ENCODE measurements around the gene GPR108.

The GPR108 gene

DNA sequence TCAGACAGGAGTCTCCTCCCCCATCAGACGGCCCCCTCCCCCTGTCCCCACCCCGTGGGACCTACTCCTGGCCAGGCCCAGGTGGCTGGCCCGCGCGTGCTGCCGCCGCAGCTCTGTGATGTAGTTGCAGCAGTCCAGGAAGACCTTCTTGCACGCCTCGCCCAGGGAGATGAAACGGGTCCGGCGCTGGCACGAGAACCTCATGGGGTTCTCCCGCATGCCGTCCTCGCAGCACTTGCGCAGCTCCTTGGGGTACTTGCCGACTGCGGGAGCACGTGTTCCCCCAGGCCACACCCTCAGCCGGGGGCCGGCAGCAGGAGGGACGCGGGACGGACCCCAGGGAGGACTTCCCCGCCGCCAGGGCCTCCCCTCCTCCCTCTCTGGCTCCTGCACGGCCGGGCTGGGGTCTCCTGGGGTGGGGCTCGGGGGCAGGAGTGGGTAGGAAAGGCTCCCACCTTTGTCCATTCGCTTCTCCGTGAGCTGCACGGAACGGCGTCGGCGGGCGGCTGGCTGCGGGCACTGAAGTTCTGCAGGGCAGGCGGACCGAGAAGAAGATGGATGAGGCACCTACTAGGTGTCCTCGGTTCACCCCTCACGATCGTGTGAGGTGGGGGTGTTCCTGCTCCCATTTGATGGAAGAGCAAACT, 30.2 kb downstream of the GPR108 start:
- DNase-seq (ENCODE audit: low spot score): no peak

DNA sequence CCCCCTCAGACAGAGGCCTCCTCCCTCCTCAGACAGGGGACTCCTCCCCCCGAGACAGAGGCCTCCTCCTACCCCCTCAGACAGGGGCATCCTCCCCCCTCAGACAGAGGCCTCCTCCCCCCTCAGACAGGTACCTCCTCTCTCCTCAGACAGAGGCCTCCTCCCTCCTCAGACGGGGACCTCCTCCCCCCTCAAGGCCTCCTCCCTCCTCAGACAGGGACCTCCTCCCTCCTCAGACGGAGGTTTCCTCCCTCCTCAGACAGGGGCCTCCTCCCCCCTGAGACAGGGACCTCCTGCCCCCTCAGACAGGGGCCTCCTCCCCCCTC, 30.8 kb downstream of the GPR108 start:
- DNase-seq (ENCODE audit: low spot score): no peak

DNA sequence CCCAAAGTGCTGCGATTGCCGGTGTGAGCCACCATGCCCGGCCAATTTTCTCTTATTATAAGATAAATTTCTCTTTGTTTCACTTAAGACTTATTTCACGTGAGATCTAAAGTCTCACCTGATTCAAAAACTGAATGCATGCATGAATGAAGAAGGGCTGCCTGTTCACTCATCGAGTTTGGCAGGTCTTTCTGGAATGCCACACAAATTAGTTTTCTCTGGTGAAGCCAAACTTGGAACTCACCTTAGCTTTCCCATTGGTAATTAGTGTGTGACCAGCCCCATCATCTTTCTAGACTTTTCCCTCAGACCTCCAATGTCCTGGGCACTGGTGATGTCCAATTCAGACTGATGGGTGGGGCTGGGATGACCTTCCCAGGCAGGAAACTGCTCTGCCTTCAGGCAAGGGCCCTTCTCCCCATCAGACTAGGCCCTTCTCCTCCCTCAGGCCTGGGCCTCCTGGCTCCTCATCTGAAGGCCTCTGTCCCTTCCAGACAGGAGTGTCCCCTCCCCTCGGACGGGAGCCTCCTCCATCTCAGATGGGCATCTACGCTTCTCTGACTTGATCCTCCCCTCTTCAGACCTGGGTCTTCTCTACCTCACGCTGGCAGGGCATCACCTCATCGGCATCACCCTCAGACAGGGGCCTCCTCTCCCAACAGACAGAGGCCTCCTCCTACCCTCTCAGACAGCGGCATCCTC, 31.3 kb downstream of the GPR108 start:
- DNase-seq (ENCODE audit: low spot score): no peak

DNA sequence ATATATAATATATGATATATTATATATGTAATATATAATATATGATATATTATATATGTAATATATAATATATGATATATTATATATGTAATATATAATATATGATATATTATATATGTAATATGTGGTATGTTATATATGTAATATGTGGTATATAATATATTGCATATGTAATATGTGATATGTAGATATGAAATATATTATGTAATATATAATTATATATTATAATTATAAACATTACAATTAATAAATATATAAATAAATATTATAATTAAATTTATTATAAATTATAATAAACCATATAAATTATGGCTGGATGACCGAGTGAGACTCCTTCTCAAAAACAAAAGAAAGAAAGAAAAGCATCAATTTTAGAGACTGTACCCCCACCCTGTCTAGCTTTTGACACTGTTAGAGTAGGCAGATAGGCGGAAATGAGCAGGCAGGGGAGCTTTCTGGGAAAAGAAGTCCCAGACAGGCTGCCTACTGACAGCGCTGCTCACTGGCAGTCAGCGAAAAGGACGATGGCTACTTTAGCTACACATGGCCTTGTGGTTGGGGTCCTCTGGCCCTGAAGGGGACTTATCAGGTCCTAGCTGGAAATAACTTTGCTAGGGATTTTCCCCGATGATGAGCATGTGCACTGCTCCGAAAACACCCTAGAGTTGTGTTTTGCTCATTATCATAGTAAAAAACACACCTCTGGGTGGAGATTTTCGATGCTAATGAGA, 36.6 kb downstream of the GPR108 start:
- no peak for DNase-seq (ENCODE audit: low spot score)

DNA sequence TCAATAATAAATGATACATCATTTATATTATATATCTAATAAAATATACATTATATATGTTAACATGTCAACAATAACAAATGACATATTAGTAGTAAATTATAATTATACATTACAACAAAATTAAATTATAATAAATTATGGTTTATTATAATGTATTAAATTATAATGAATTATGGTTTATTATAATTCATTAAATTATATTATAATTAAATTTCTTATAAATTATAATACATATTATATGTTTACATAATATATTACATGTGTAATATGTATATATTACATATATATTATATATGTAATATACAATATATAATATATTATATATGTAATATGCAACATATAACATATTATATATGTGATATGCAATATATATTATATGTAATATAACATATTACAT, 37.4 kb downstream of the GPR108 start:
- DNase-seq (ENCODE audit: low spot score): no peak

DNA sequence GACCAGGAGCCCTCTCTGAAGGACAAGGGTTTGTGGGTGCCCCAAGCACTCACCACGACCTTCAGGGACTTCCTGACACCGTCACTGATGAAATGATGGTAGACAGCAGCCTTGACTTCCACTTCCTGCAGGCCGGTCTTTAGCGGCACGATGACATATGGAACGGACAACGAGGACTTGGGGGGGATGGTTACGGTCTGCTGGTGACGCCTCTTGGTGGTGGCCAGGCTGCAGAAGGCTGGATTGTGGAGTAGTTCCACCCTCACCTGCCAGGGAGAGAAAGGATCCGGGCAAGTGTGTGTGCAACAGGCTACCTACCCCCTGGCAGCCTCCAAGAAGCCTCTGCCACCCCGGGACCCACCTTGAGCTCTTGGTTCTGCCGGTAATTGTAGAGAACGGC, 40.1 kb downstream of the GPR108 start:
- DNase-seq (ENCODE audit: low spot score): no peak

DNA sequence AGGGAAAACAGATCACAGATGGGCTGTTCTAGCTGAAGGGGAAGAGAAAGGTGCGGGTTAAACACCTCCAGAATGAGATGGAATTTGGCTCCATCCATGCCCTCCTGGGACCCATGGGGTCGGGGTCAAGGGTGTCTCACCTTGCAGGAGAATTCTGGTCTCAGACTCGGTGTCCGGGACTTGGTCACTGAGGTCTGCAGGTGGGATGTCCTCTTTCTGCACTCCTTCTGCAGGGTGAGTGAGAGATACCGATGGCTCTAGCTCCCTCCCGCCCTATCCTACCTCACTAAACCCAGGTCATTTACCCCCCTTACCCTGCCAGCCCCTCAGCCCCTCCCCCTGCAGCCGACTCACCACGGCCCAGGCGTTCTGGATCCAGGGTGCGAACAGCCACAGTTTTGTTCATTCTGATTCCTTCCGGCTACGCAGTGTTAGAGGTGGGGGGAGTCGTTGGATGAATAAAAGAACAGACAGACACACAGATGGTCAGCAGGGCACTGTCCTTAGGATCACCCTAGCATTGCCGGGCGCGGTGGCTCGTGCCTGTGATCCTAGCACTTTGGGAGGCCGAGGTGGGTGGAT, 41.0 kb downstream of the GPR108 start:
- DNase-seq (ENCODE audit: low spot score): no peak

DNA sequence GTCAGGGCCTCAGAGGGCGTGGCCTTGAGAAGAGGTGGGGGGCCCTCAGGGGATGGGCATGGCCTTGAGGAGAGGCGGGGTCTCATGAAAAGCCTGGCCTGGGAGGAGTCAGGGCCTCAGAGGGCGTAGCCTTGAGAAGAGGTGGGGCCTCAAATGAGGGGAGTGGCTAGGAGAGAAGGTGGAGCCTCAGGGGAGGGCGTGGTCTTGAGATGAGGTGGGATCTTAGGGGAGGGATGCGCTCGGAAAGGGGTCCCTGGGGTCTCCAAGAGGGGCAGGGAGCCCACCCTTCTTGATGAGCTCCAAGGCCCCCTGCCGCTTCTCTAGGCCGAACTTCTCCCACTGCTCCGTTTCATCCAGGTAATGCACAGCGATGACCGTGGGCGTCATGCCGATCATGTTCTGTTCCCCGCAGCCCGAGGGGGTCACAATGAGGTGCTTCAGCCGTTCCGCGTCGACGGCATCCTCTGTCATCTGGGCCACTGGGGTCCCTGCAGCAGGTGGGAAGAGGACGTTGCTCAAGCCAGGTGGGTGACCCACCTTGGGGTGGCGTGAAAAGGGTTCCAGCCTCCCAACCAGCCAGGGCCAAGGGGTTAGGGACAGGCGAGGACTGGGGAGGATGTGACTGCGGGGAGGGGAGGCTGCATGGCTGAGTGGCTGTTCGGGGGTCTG, 43.1 kb downstream of the GPR108 start:
- DNase-seq (ENCODE audit: low spot score): no peak

DNA sequence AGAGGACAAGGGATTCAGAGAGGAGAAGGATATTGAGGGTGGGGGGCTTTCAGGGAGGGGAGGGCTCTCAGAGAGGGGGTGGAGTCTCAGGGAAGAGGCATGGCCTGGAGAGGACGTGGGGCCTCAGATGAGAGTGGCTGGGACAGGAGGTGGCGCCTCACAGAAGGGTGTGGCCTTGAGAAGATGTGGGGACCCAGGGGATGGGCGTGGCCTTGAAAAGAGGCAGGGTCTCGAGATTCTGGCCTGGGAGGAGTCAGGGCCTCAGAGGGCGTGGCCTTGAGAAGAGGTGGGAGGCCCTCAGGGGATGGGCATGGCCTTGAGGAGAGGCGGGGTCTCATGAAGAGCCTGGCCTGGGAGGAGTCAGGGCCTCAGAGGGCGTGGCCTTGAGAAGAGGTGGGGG, 43.7 kb downstream of the GPR108 start:
- no peak for DNase-seq (ENCODE audit: low spot score)

DNA sequence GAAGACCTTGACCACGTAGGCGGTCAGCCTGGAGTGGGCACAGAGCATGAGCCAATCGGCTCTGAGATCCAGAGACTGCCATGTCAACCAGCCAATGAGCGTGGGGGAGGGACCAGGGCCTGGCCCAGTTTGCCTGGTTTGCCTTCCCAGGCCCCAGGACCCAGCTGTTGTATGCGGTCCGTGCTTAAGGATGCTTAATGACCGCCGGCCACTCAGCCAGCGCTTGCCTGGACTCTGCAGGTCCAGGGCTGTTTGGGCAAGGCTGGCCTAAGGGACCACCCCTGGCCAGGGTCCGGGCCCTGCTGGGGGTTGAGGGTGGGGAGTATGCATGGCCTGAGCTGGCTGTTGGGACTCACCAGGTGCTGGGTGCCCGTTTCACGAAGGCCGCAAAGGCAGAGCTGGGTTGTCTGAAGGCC, 44.3 kb downstream of the GPR108 start:
- DNase-seq (ENCODE audit: low spot score): no peak

DNA sequence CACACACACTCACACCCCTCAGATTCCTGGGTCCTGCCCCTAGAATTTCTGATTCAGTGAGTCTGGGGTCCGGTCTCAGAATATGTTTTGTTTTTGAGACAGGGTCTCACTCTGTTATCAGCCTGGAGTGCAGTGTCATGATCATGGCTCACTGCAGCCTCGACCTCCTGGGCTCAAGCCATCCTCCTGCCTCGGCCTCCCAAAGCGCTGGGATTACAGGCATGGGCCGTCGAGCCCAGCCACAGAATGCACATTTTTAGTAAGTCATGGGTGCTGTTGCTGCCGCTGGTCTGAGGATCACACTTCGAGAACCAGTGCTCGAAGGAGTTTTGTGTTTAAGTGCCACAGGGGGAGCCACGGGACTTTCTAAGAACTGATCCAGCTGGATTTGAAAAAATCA, 45.4 kb downstream of the GPR108 start:
- no peak for DNase-seq (ENCODE audit: low spot score)

DNA sequence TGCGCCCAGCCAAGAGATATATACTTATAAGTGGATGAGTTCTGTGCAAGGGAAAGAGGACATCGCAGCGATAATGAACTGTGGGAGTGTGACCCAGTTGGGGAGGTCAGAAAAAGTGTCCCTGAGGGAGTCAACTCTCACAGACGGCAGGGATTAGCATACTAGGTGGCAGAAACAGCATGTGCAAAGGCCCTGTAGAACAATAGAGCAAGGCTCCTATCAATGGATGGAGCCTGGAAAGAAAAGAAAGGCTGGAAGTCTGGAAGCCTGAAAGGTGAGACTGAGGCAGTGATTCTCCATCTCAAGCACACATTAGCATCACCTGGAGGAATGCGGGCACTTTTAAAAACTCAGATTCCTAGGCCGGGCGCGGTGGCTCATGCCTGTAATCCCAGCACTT, 46.0 kb downstream of the GPR108 start:
- no peak for DNase-seq (ENCODE audit: low spot score)

DNA sequence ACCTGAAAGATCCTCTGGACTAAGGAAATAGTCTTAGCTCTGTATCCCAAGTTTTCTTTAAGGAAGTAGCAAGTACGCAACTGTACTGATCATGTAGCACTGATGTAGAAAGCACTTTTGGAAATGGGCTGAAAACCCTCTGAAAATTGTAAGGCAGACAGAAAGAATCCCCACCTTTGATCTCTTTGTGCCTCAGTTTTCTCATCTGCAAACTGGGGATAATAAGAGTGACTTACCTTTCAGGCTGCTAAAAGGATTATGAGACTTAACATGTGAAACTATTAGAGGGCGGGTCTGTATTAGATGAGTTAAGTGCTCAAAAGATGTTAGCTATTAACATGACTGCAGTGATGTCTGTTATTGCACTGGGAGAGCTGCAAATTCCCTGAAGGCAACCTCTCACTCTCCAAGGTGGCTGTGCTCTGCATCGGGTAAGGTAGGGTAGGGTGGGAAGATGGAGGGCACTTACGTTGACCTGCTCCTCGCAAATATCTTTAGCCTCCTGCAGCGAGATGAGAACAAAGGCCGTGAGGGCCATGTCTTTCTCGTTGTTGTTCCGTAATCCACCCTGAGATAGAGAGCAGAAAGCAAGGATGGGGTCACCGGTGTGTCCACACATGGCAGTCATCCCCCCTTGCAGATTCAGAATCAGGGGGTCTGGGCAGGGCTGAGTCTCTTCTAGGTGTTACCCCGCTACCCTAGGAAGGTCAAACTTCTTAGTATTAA, 47.1 kb downstream of the GPR108 start:
- no peak for DNase-seq (ENCODE audit: low spot score)

DNA sequence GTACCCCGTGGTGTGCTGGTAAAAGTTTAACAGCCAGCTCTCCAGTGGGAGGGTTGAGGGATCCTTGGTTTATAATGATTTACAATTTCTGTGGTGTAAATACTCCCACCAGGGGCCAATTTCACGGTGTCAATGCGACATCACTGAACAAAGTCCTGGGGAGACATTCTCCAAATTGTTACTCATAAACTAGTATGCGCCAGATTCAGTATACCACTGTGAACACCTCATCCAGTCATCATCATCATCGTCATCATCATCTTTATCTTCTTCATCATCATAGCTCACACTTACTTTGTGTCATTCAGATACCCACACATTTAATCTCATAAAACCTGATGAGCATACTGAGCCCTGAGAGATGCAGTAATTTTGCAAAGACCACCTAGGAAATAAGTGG, 50.3 kb downstream of the GPR108 start:
- DNase-seq (ENCODE audit: low spot score): no peak

DNA sequence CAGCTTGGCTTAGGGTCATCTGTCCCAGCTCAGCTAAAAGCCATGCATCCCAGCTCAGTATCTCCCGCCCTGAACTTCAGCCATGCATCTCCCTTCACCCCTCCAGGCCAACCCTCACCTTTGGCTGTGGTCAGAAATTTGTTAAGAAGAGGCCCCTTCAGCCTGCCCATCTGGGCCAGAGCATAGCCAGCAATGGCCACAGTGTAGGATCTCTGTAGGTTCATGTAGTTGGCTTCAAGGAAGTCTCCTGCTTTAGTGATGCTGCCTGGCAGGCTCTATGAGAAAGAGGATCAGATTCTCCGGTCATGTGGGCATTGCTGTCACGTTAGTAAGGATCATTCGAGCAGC, 50.8 kb downstream of the GPR108 start:
- no peak for DNase-seq (ENCODE audit: low spot score)

DNA sequence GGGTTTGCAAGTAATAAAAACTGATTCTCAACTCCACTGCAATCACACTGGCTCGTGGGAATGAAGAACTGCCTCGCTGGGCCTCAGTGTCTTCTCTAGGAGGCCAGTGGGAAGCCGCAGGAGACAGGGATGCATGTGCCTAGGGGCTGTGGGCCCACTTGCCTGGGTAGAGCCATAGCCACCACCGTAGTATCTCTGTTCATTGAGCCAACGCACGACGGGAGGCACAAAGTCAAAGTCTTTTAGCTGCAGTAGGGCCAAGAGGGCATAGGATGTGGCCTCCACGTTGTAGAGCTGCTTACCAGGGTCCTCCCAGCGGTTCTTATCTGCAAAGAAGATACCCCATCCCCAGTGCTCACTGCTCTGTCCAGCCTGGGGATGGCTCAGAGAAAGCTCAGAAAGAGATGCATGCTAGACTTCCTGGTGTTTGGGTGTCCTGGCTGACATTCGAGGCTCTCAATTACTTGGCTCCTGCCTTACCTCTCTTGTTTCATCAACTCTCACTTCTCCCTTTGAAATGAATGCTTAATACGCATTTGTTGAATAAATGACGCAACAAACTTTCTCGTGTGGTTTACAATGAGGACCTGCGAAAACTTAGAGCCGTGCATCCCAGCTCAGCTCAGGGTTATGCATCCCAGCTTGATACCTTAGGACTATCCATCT, 51.3 kb downstream of the GPR108 start:
- DNase-seq (ENCODE audit: low spot score): no peak

DNA sequence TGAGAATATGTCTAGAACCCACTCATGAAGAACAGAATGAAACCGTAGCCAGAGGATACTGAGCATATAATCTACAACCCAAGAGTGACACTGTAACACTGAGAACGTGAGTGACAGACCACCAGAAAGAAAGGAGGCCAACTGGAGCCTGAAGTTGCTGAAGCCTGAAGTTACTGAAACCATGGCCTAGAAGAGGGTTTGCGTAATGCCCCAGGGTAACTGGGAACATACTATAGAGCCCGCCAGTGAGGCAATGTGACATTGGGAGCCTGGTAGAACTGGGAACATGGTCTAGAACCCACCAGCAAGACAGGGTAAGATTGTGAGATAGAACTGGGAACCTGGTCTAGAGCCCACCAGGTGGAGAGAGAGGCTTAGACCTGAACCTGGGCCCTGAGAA, 51.9 kb downstream of the GPR108 start:
- DNase-seq (ENCODE audit: low spot score): no peak

DNA sequence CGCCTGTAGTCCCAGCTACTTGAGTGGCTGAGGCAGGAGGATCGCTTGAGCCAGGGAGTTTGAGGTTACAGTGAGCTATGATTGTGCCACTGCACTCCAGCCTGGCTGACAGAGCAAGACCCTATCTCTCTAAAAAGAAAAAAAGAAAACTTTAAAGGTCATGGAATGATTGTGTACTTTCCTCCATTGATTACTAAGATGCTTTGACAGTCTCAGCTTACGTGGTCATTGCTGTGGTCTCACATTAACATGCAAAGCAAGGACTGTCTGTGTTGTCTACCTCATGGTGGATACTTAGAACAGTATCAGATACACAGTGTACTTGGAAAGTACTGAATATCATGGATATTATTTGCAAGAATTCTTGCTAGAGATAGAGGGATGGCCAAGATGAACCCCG, 53.4 kb downstream of the GPR108 start:
- no peak for DNase-seq (ENCODE audit: low spot score)

DNA sequence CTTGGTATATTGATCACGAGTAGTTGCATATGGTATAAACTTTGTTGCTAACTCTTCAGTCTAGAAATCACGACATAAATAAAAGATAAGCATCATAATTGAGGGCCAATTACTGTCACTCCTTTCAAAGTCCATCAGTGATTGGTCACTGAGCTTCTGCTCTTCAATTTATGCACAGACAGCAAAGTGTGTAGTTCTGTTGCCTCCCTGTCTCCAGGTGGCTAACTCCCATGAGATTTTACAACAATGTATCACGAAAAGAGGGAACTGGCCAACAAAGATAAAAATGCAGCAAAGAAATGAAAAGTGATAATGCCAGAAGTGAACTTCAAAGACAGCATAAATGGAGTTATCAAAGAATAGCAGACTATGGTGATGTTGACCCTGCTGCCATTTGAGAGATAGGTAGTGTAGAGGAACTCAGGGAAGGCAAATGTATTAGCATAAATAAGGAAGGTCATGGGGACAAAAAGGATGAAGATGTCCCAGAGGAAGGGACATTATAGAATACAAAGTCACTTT, 54.7 kb downstream of the GPR108 start:
- no peak for DNase-seq (ENCODE audit: low spot score)

DNA sequence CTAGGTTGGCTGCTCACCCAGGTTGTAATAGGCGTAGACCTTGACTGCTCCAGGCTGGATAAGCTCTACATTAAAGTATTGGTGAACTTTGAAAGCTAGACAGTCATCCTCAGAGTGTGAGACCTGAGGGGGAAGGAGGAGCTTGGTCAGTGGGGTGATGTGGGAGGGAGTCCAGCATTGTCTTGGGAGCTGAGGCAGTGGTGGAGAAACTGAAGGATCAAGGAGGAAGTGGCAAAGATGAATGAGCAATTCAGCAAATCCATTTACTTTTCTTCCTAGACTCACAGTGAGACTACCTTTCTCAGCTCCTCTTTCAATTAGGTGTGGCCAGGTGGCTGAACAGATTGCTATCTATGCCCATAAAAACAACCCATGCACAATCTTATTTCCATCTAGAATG, 57.2 kb downstream of the GPR108 start:
- no peak for DNase-seq (ENCODE audit: low spot score)

Measured in HuH-7 (cell line).